ENCODE data around the gene IKZF1.

Gene IKZF1

GRCh38 chr7:50379539-50379938 lies 75.0 kb downstream of the IKZF1 start:
- no peak for DNase-seq (ENCODE audit: low read depth, low spot score)
- no peaks in the 10 kb centered on the region for H3K27me3 ChIP-seq (ENCODE audit: insufficient read depth, insufficient read length)
- H3K9me3 ChIP-seq (ENCODE audit: insufficient read depth, low read length): no peaks in the 10 kb centered on the region
- H3K4me1 ChIP-seq (ENCODE audit: insufficient read depth, insufficient read length): peaks cover 10% of the 10 kb centered on the region
- H3K4me3 ChIP-seq (ENCODE audit: insufficient read length, low read depth): no peak overlapping the region
- no peak overlapping the region for H3K9ac ChIP-seq (ENCODE audit: insufficient read length, low read depth)
- no peaks in the 10 kb centered on the region for H3K36me3 ChIP-seq (ENCODE audit: insufficient read depth, insufficient read length, low read length)
- no peak for TF ChIP-seq ZNF274 (IDR thresholded peaks at IDR 0.05; ENCODE audit: low read depth, low read length)

- Histone ChIP-seq H3K9me3 (ENCODE audit: insufficient read depth, low read length) (no peaks in the 10 kb centered on the region), H3K4me1 (ENCODE audit: insufficient read depth, insufficient read length) (peaks cover 10% of the 10 kb centered on the region), H3K36me3 (ENCODE audit: insufficient read depth, insufficient read length, low read length) (no peaks in the 10 kb centered on the region), H3K27me3 (ENCODE audit: insufficient read depth, insufficient read length) (no peaks in the 10 kb centered on the region), H3K4me3 (ENCODE audit: insufficient read length, low read depth) (no peak overlapping the region), H3K9ac (ENCODE audit: insufficient read length, low read depth) (no peak overlapping the region)
- TF ChIP-seq ZNF274 (IDR thresholded peaks at IDR 0.05; ENCODE audit: low read depth, low read length): no peak
- TF ChIP-seq SUZ12 (IDR thresholded peaks at IDR 0.05; ENCODE audit: extremely low read depth, insufficient read depth, insufficient read length): no peak
- TF ChIP-seq YY1 (IDR thresholded peaks at IDR 0.05; ENCODE audit: insufficient read depth, insufficient read length): no peak
- DNase-seq (ENCODE audit: low read depth, low spot score): no peak
Observed at GRCh38 chr7:50382455-50382854, 77.9 kb downstream of the IKZF1 start.

- Histone ChIP-seq H3K4me3 (ENCODE audit: insufficient read length, low read depth) (no peak overlapping the region), H3K36me3 (ENCODE audit: insufficient read depth, insufficient read length, low read length) (no peaks in the 10 kb centered on the region), H3K27me3 (ENCODE audit: insufficient read depth, insufficient read length) (no peaks in the 10 kb centered on the region), H3K9ac (ENCODE audit: insufficient read length, low read depth) (no peak overlapping the region), H3K4me1 (ENCODE audit: insufficient read depth, insufficient read length) (peaks cover 3% of the 10 kb centered on the region), H3K9me3 (ENCODE audit: insufficient read depth, low read length) (no peaks in the 10 kb centered on the region)
- TF ChIP-seq YY1 (IDR thresholded peaks at IDR 0.05; ENCODE audit: insufficient read depth, insufficient read length) (no peak), SUZ12 (IDR thresholded peaks at IDR 0.05; ENCODE audit: extremely low read depth, insufficient read depth, insufficient read length) (no peak), ZNF274 (IDR thresholded peaks at IDR 0.05; ENCODE audit: low read depth, low read length) (no peak)
- DNase-seq (ENCODE audit: low read depth, low spot score): no peak
Observed at GRCh38 chr7:50387351-50387750, 82.8 kb downstream of the IKZF1 start.

GRCh38 chr7:50389961-50390360 lies 85.4 kb downstream of the IKZF1 start:
- DNase-seq (ENCODE audit: low read depth, low spot score): no peak
- no peak overlapping the region for H3K9ac ChIP-seq (ENCODE audit: insufficient read length, low read depth)
- no peaks in the 10 kb centered on the region for H3K4me1 ChIP-seq (ENCODE audit: insufficient read depth, insufficient read length)
- TF ChIP-seq YY1 (IDR thresholded peaks at IDR 0.05; ENCODE audit: insufficient read depth, insufficient read length) (no peak), SUZ12 (IDR thresholded peaks at IDR 0.05; ENCODE audit: extremely low read depth, insufficient read depth, insufficient read length) (no peak), ZNF274 (IDR thresholded peaks at IDR 0.05; ENCODE audit: low read depth, low read length) (no peak)
- no peak overlapping the region for H3K4me3 ChIP-seq (ENCODE audit: insufficient read length, low read depth)
- H3K27me3 ChIP-seq (ENCODE audit: insufficient read depth, insufficient read length): no peaks in the 10 kb centered on the region
- no peaks in the 10 kb centered on the region for H3K36me3 ChIP-seq (ENCODE audit: insufficient read depth, insufficient read length, low read length)
- H3K9me3 ChIP-seq (ENCODE audit: insufficient read depth, low read length): no peaks in the 10 kb centered on the region

GRCh38 chr7:50391386-50391785 lies 86.9 kb downstream of the IKZF1 start:
- TF ChIP-seq ZNF274 (IDR thresholded peaks at IDR 0.05; ENCODE audit: low read depth, low read length): no peak
- Histone ChIP-seq H3K9me3 (ENCODE audit: insufficient read depth, low read length) (no peaks in the 10 kb centered on the region), H3K4me3 (ENCODE audit: insufficient read length, low read depth) (no peak overlapping the region), H3K27me3 (ENCODE audit: insufficient read depth, insufficient read length) (no peaks in the 10 kb centered on the region), H3K4me1 (ENCODE audit: insufficient read depth, insufficient read length) (no peaks in the 10 kb centered on the region), H3K9ac (ENCODE audit: insufficient read length, low read depth) (no peak overlapping the region), H3K36me3 (ENCODE audit: insufficient read depth, insufficient read length, low read length) (no peaks in the 10 kb centered on the region)
- no peak for DNase-seq (ENCODE audit: low read depth, low spot score)

- Histone ChIP-seq H3K4me1 (ENCODE audit: insufficient read depth, insufficient read length) (no peaks in the 10 kb centered on the region), H3K36me3 (ENCODE audit: insufficient read depth, insufficient read length, low read length) (no peaks in the 10 kb centered on the region), H3K27me3 (ENCODE audit: insufficient read depth, insufficient read length) (no peaks in the 10 kb centered on the region), H3K9ac (ENCODE audit: insufficient read length, low read depth) (no peak overlapping the region), H3K9me3 (ENCODE audit: insufficient read depth, low read length) (no peaks in the 10 kb centered on the region), H3K4me3 (ENCODE audit: insufficient read length, low read depth) (no peak overlapping the region)
- no peak for DNase-seq (ENCODE audit: low read depth, low spot score)
- TF ChIP-seq YY1 (IDR thresholded peaks at IDR 0.05; ENCODE audit: insufficient read depth, insufficient read length) (no peak), SUZ12 (IDR thresholded peaks at IDR 0.05; ENCODE audit: extremely low read depth, insufficient read depth, insufficient read length) (no peak), ZNF274 (IDR thresholded peaks at IDR 0.05; ENCODE audit: low read depth, low read length) (no peak)
Observed at GRCh38 chr7:50393076-50393475, 88.6 kb downstream of the IKZF1 start.

- H3K27me3 ChIP-seq (ENCODE audit: insufficient read depth, insufficient read length): no peaks in the 10 kb centered on the region
- DNase-seq (ENCODE audit: low read depth, low spot score): no peak
- no peaks in the 10 kb centered on the region for H3K9me3 ChIP-seq (ENCODE audit: insufficient read depth, low read length)
- TF ChIP-seq SUZ12 (IDR thresholded peaks at IDR 0.05; ENCODE audit: extremely low read depth, insufficient read depth, insufficient read length) (no peak), YY1 (IDR thresholded peaks at IDR 0.05; ENCODE audit: insufficient read depth, insufficient read length) (no peak), ZNF274 (IDR thresholded peaks at IDR 0.05; ENCODE audit: low read depth, low read length) (no peak)
- H3K4me3 ChIP-seq (ENCODE audit: insufficient read length, low read depth): no peak overlapping the region
- H3K36me3 ChIP-seq (ENCODE audit: insufficient read depth, insufficient read length, low read length): no peaks in the 10 kb centered on the region
- no peaks in the 10 kb centered on the region for H3K4me1 ChIP-seq (ENCODE audit: insufficient read depth, insufficient read length)
- no peak overlapping the region for H3K9ac ChIP-seq (ENCODE audit: insufficient read length, low read depth)
Observed at GRCh38 chr7:50393547-50394252, 89.2 kb downstream of the IKZF1 start.
